Endothelial cell of umbilical vein (primary cell): ENCODE results near the gene EFNA5. TPM values are rescaled to one million over a fixed set of nuclear protein-coding genes. Genes with fewer than 3 reads are reported as not detected.

Source experiments
- BruUV-seq: library from RNA; stranded (reverse); fragments of 400-500 nt; replicated peaks from 2 replicates; lab custom pipeline; 2021; lab: Mats Ljungman, UMichigan
- CTCF ChIA-PET: fragments of 300-600, 350-600 bp; sonication (Branson Sonifier 250); formaldehyde crosslinking; loops from one replicate; lab custom pipeline; 2021; ENCODE audit warnings: antibody characterized with exemption, inconsistent platforms; lab: Charles Lee
- POLR2A ChIA-PET: fragments of 300-600, 350-600 bp; sonication (Branson Sonifier 250); formaldehyde crosslinking; loops from one replicate; lab custom pipeline; 2021; ENCODE audit warnings: antibody characterized with exemption, inconsistent platforms; lab: Charles Lee
- DNase-seq: peaks from one replicate; pipeline ENCODE4 v3.0.0-alpha.2; 2011; ENCODE audit warnings: low read depth, low spot score
- FAIRE-seq: peaks from 2 replicates; lab custom pipeline; 2011; peaks lifted over from hg19 to GRCh38; lab: Jason Lieb, UNC
- H2AFZ ChIP-seq: 2 replicates; pipeline ENCODE4 v1.6.0; 2012; ENCODE audit warnings: low read depth, low read length, control low read depth, inconsistent platforms
- H3K27ac ChIP-seq: 2 replicates; pipeline ENCODE4 v1.5.1; 2011; ENCODE audit warnings: low read depth, mild to moderate bottlenecking, control low read depth, low read length, moderate library complexity; ENCODE audit not compliant: insufficient read depth
- H3K27me3 ChIP-seq, 2 experiments: 2 replicates each; pipeline versions ENCODE4 v1.6.0 to v1.6.1; 2011; ENCODE audit warnings: low read length in 2 of 2, mixed read lengths in 1 of 2; ENCODE audit not compliant: control insufficient read depth in 2 of 2, insufficient read depth in 2 of 2
- H3K36me3 ChIP-seq, 2 experiments: 2 replicates in 1 of 2; 3 replicates in 1 of 2; pipeline ENCODE4 v1.5.1; 2011; ENCODE audit warnings: low read length in 2 of 2, mild to moderate bottlenecking in 1 of 2, moderate library complexity in 1 of 2; ENCODE audit not compliant: control insufficient read depth in 2 of 2, insufficient read depth in 2 of 2; ENCODE audit errors: extremely low read depth in 1 of 2
- H3K4me1 ChIP-seq: 3 replicates; pipeline ENCODE4 v1.5.1; 2011; ENCODE audit warnings: mild to moderate bottlenecking, low read length; ENCODE audit not compliant: control insufficient read depth, insufficient read depth; ENCODE audit errors: extremely low read depth
- H3K4me2 ChIP-seq: 2 replicates; pipeline ENCODE4 v1.6.1; 2011; ENCODE audit warnings: low read length, control low read depth, mixed read lengths; ENCODE audit not compliant: insufficient read depth
- H3K4me3 ChIP-seq, 3 experiments: fragments of 200-600 bp in 1 of 3; sonication (generic), shearing (Covaris generic) in 1 of 3; replicated peaks in 1 of 3; 2 replicates each; pipeline ENCODE4 v1.5.1; 2011 to 2016; ENCODE audit warnings: control low read depth in 3 of 3, low read length in 3 of 3, mild to moderate bottlenecking in 2 of 3, inconsistent platforms in 1 of 3, low read depth in 1 of 3, moderate library complexity in 1 of 3; ENCODE audit not compliant: insufficient read depth in 1 of 3
- H3K79me2 ChIP-seq: 2 replicates; pipeline ENCODE4 v1.6.0; 2012; ENCODE audit warnings: low read length, inconsistent platforms; ENCODE audit not compliant: control insufficient read depth, insufficient read depth
- H3K9ac ChIP-seq: replicated peaks from 2 replicates; pipeline ENCODE3; 2011; ENCODE audit warnings: low read length, control low read depth; ENCODE audit not compliant: insufficient read depth; ENCODE audit errors: extremely low read depth
- H3K9me1 ChIP-seq: replicated peaks from 3 replicates; pipeline ENCODE4 v1.6.0; 2011; ENCODE audit warnings: mild to moderate bottlenecking, low read length; ENCODE audit not compliant: control insufficient read depth, insufficient read depth; ENCODE audit errors: extremely low read depth
- H3K9me3 ChIP-seq: replicated peaks from 2 replicates; pipeline ENCODE4 v1.5.1; 2012; ENCODE audit warnings: low read length, inconsistent platforms; ENCODE audit not compliant: control insufficient read depth, insufficient read depth
- H4K20me1 ChIP-seq: replicated peaks from 2 replicates; pipeline ENCODE3; 2011; ENCODE audit warnings: mild to moderate bottlenecking, low read length; ENCODE audit not compliant: control insufficient read depth, insufficient read depth; ENCODE audit errors: extremely low read depth
- CTCF ChIP-seq, 2 donors: IDR thresholded peaks; 1 replicate in 1 of 2; 2 replicates in 1 of 2; pipeline ENCODE4 v1.5.1; 2011; ENCODE audit warnings: low read length in 2 of 2, mild to moderate bottlenecking in 2 of 2, moderate library complexity in 2 of 2, control low read depth in 1 of 2, inconsistent platforms in 1 of 2, low read depth in 1 of 2; ENCODE audit not compliant: insufficient read depth in 1 of 2; ENCODE audit errors: extremely low read depth in 1 of 2
- EZH2 ChIP-seq: IDR thresholded peaks from 2 replicates; pipeline ENCODE4 v1.6.1; 2012; ENCODE audit warnings: borderline replicate concordance, low read depth, mild to moderate bottlenecking, moderate library complexity, low read length, inconsistent platforms; ENCODE audit not compliant: severe bottlenecking
- FOS ChIP-seq: IDR thresholded peaks from 2 replicates; pipeline ENCODE4 v1.6.1; 2011; ENCODE audit warnings: mild to moderate bottlenecking, low read length, moderate library complexity, borderline replicate concordance; ENCODE audit not compliant: insufficient read depth
- GATA2 ChIP-seq: IDR thresholded peaks from 2 replicates; pipeline ENCODE4 v1.7.0; 2011; ENCODE audit warnings: low read depth, mild to moderate bottlenecking, moderate library complexity, mixed read lengths, low read length; ENCODE audit not compliant: insufficient read length, insufficient read depth
- JUN ChIP-seq: IDR thresholded peaks from 2 replicates; pipeline ENCODE4 v1.6.1; 2011; ENCODE audit warnings: borderline replicate concordance, low read depth; ENCODE audit not compliant: insufficient read length, insufficient read depth
- MAX ChIP-seq: IDR thresholded peaks from 2 replicates; pipeline ENCODE4 v1.6.1; 2011; ENCODE audit not compliant: insufficient read depth, insufficient read length
- MYC ChIP-seq: IDR thresholded peaks from one replicate; pipeline ENCODE4 v1.6.1; 2011; ENCODE audit warnings: mild to moderate bottlenecking, low read depth, low read length
- POLR2A ChIP-seq: IDR thresholded peaks from 2 replicates; pipeline ENCODE4 v1.6.1; 2012; ENCODE audit warnings: low read depth, mild to moderate bottlenecking, control low read depth, low read length
- POLR2AphosphoS5 ChIP-seq: IDR thresholded peaks from 2 replicates; pipeline ENCODE4 v1.6.1; 2012; ENCODE audit warnings: low read depth, mild to moderate bottlenecking, control low read depth, low read length, moderate library complexity; ENCODE audit not compliant: insufficient read depth
- dilution Hi-C: fragments of 300-500 bp; cut with MboI; formaldehyde crosslinking; loops from one replicate; pipeline ENCODE4 v1.15.0; 2019; ENCODE audit warnings: low sequenced_read_pairs; ENCODE audit not compliant: extremely low pct_ligation_motif_present
- intact Hi-C: fragments of 100-400 bp; cut with micrococcal nuclease; formaldehyde crosslinking; loops from one replicate; pipeline ENCODE4 v1.10.0; 2022
- polyA plus RNA-seq, 4 experiments: library from polyadenylated mRNA; depleted of rRNA in 3 of 4; stranded (reverse) in 3 of 4; unstranded in 1 of 4; fragments of >200 nt; gene quantifications; 2 replicates each; pipeline versions ENCODE4 v1.2.1 to v1.2.3, GENCODE V29; 2011 to 2012; ENCODE audit warnings: missing spikeins in 1 of 4
- total RNA-seq: library from RNA; stranded (reverse); gene quantifications from 2 replicates; pipeline ENCODE4 v1.2.3, GENCODE V29; 2021

EFNA5 gene
- total and polyA plus RNA-seq, 2 donors (not counting 3 experiments of a cell fraction or from before 2014, with no cell fraction given) = 13.6 to 22.1 TPM

- Histone ChIP-seq H3K36me3 (no peaks in the 10 kb centered on the region), H3K9me3 (no peaks in the 10 kb centered on the region), H3K9me1 (no peaks in the 10 kb centered on the region), H4K20me1 (no peaks in the 10 kb centered on the region), H3K4me1 (no peaks in the 10 kb centered on the region), H3K79me2 (peaks cover 17% of the 10 kb centered on the region), H3K9ac (no peak overlapping the region), H2AFZ (no peak overlapping the region), H3K4me2 (no peak overlapping the region), H3K4me3 (no peak overlapping the region), H3K27me3 (no peaks in the 10 kb centered on the region), H3K27ac (no peak overlapping the region)
- dilution Hi-C loops (no loop called here), intact Hi-C loops (no loop called here)
- DNase-seq = peak; percentile 31
- ChIA-PET CTCF (interaction anchor here (2.0 kb wide), 1 partner anchor 9 kb away, joined by 6 read pairs; no protein-coding TSS in a partner anchor), POLR2A (no interaction called here)
- no peak for TF ChIP-seq POLR2AphosphoS5
- no peak for TF ChIP-seq JUN
- no peak for TF ChIP-seq CTCF (IDR thresholded peaks at IDR 0.05; ENCODE audit: extremely low read depth in 1 of 2, insufficient read depth in 1 of 2, low read depth in 1 of 2, low read length in 2 of 2)
- TF ChIP-seq POLR2A = no peak
- no peak for TF ChIP-seq MYC
- no peak for TF ChIP-seq MAX
- TF ChIP-seq FOS = no peak
- TF ChIP-seq GATA2 = no peak
- no peak for TF ChIP-seq EZH2
- FAIRE-seq = no peak
- no TSS peak for BruUV-seq
Observed at GRCh38 chr5:107655831-107656230, 14.9 kb downstream of the EFNA5 start.
